ENCODE data around the gene GLRB. TPM values are rescaled to one million over a fixed set of nuclear protein-coding genes. Genes with fewer than 3 reads are reported as not detected.
A peak's percentile ranks its signal among the peaks of the same experiment; 100 is the strongest.

GLRB gene
- total RNA-seq, result 1 to 10 TPM; 7.9 to 9.7 TPM

DNA sequence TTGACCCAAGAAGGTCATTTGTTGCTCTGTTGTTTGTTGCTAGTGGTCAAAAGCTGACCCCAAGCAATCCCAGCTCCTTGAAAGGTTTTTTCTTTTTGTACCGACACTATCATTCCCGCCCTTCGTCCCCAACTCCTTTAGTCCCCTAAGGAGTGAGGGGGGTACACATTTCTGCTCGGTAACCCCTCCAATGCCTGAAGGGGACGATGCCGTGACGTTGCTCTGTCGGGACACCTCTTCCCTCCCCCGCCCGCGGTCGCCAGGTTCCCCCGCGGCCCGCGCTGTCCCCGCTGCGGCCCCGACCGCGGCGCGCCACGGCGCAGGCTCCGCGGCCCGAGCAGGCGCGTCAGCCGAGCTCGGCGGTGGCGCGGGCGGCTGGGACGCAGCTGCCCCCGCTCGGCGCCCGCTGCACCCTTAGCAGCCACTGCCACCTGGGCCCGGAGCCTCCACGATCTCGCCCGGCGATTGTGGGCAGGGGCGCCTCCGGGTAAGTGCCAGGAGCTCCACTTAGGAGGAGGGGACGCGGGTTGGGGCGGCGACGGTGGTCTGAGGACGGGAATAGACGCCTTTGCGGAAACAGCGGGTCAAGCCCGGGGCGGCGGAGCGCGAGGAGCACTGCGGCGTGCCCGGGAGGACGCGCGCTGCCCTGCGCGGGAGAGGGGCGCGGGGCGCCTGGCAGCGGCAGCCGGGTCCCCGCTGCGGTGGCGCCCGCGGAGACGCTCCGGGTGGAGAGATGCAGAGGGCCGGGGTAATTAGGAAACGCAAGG, at the start of gene GLRB:
Gene GLRB (plus strand): TSS at position 340 of the 767 bp plus-strand sequence. CDS start 1,875 bp downstream, outside the sequence.
- H3K9me3 ChIP-seq, result no peaks in the 10 kb centered on the region
- no peaks in the 10 kb centered on the region for H3K4me1 ChIP-seq (ENCODE audit: control insufficient read depth in 1 of 2, low read depth in 2 of 2)
- H3K27ac ChIP-seq, result peak within 1 kb of the TSS in 1 of 2 donors; percentile 39
- TF ChIP-seq, protein P1, sequence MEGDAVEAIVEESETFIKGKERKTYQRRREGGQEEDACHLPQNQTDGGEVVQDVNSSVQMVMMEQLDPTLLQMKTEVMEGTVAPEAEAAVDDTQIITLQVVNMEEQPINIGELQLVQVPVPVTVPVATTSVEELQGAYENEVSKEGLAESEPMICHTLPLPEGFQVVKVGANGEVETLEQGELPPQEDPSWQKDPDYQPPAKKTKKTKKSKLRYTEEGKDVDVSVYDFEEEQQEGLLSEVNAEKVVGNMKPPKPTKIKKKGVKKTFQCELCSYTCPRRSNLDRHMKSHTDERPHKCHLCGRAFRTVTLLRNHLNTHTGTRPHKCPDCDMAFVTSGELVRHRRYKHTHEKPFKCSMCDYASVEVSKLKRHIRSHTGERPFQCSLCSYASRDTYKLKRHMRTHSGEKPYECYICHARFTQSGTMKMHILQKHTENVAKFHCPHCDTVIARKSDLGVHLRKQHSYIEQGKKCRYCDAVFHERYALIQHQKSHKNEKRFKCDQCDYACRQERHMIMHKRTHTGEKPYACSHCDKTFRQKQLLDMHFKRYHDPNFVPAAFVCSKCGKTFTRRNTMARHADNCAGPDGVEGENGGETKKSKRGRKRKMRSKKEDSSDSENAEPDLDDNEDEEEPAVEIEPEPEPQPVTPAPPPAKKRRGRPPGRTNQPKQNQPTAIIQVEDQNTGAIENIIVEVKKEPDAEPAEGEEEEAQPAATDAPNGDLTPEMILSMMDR (IDR thresholded peaks at IDR 0.05), result no peak
- DNase-seq (ENCODE audit: low spot score), result no peak
- no peaks in the 10 kb centered on the region for H3K27me3 ChIP-seq (replicated peaks; ENCODE audit: insufficient read depth)
- ATAC-seq (ENCODE audit: insufficient number of reproducible peaks, low FRiP score, low read depth), result peak; percentile 49
- no peaks in the 10 kb centered on the region for H3K36me3 ChIP-seq
- peak within 1 kb of the TSS; percentile 92 for H3K4me3 ChIP-seq

DNA sequence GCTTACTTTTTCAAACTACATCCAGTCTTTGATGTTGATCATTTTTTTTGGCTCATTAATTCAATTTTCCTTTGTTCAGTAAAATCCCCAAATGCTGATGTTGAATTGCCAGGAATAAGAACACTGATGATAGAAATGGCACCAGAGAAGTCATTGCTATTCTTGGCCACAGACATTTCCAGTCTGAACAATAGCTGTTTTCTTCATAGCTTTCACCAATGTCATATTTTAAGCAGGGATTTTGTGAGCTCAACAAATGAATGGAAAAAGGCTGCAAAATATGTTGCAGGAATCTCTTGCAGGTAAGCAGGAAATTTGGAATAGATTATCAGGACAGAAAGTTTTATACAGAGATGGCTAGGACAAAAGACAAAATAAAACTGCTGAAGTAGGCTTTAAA, 40.5 kb upstream of the GLRB start:
- H3K9me3 ChIP-seq, result no peaks in the 10 kb centered on the region
- no peak overlapping the region for H3K27ac ChIP-seq
- H3K4me3 ChIP-seq, result no peak overlapping the region
- no peaks in the 10 kb centered on the region for H3K36me3 ChIP-seq
- no peaks in the 10 kb centered on the region for H3K27me3 ChIP-seq (replicated peaks; ENCODE audit: insufficient read depth)
- TF ChIP-seq, protein P1 (IDR thresholded peaks at IDR 0.05), result no peak
- DNase-seq (ENCODE audit: low spot score) (no peak), ATAC-seq (ENCODE audit: insufficient number of reproducible peaks, low FRiP score, low read depth) (no peak)
- peaks cover 0 to 11% of the 10 kb centered on the region in 2 donors for H3K4me1 ChIP-seq (ENCODE audit: control insufficient read depth in 1 of 2, low read depth in 2 of 2)

DNA sequence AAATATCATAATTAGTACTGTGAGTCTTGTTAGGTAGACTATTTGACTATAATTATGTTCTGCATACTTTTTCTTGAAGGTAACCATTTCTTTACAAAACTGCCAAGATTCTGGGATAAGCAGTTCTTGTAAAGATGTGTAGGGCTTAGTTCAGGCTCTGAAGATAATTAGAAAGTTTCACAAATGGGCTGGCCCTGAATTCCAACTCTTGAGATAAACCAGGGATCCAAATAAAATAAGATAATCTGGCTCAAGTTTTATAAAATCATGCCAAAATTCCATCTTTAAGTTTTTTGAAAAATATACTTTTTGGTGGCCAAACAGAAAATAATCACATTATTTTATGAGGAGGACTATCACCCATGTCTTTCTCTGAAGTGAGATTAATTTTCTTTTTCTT, 35.5 kb upstream of the GLRB start:
- Histone ChIP-seq H3K27ac (no peak overlapping the region), H3K4me3 (no peak overlapping the region), H3K36me3 (no peaks in the 10 kb centered on the region), H3K4me1 (ENCODE audit: control insufficient read depth in 1 of 2, low read depth in 2 of 2) (peaks cover 0 to 5% of the 10 kb centered on the region in 2 donors), H3K9me3 (no peaks in the 10 kb centered on the region), H3K27me3 (replicated peaks; ENCODE audit: insufficient read depth) (no peaks in the 10 kb centered on the region)
- DNase-seq (ENCODE audit: low spot score) (no peak), ATAC-seq (ENCODE audit: insufficient number of reproducible peaks, low FRiP score, low read depth) (no peak)
- TF ChIP-seq, protein P1 (IDR thresholded peaks at IDR 0.05), result no peak

DNA sequence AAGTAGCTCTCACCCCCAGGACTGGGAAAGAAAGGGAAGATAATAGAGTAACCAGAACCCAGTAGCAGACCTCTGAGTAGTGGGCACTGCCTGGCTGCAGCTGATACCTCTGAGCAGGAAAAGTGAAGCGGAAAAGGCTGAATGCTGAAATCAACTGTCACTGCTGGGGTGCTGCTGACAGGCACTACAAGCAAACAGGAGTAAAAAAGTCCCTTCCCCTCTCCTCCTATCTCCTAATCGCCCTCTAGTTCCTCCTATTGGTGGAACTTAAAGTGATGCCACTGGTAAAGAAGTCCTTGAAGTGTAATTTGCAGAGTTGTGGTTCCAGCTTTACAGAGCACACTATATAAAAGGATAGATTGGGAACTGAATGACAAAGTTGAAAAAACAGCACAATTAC, 32.8 kb upstream of the GLRB start:
- DNase-seq (ENCODE audit: low spot score) (no peak), ATAC-seq (ENCODE audit: insufficient number of reproducible peaks, low FRiP score, low read depth) (no peak)
- H3K4me1 ChIP-seq (ENCODE audit: control insufficient read depth in 1 of 2, low read depth in 2 of 2), result no peaks in the 10 kb centered on the region
- no peaks in the 10 kb centered on the region for H3K27me3 ChIP-seq (replicated peaks; ENCODE audit: insufficient read depth)
- no peaks in the 10 kb centered on the region for H3K36me3 ChIP-seq
- H3K9me3 ChIP-seq, result no peaks in the 10 kb centered on the region
- H3K4me3 ChIP-seq, result no peak overlapping the region
- H3K27ac ChIP-seq, result no peak overlapping the region
- TF ChIP-seq, protein P1 (IDR thresholded peaks at IDR 0.05), result no peak

DNA sequence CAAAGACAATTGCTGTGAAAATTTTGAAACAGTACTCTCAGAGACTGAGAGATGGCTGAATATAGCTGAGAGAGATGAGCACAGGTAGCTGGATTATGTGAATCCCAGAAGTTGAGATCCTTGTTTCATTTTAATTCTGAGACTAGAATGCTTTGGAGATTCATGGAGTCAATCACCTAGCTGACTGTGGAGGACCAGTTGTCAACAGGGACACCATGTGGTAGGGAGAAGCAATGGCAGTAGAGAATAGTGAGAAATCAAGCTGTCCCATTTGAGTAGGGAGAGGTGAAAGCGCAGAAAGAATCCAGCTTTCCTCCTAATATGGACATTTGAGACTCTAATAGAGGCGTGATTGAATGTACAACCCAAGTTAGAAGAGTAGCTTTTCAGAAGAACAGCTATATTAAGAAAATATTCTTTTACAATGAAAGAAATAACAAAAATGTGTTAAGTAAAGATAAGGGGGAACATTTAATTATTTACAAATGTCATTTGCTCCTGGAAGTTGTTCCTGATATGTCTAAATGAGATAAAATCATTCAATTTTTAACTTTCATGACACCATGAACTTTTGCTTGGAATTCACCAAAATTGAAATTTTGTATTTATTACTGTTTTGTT, 30.3 kb upstream of the GLRB start:
- Histone ChIP-seq H3K27ac (no peak overlapping the region), H3K4me1 (ENCODE audit: control insufficient read depth in 1 of 2, low read depth in 2 of 2) (no peaks in the 10 kb centered on the region), H3K9me3 (no peaks in the 10 kb centered on the region), H3K27me3 (replicated peaks; ENCODE audit: insufficient read depth) (no peaks in the 10 kb centered on the region), H3K4me3 (no peak overlapping the region), H3K36me3 (no peaks in the 10 kb centered on the region)
- DNase-seq (ENCODE audit: low spot score), result peak; percentile 7
- ATAC-seq (ENCODE audit: insufficient number of reproducible peaks, low FRiP score, low read depth), result peak; percentile 87
- TF ChIP-seq, protein P1 (IDR thresholded peaks at IDR 0.05), result peak; percentile 77

Data from thoracic aorta (tissue), 2 donors.